ENCODE results near the gene ALLC.

Gene ALLC

GRCh38 chr2:3639653-3640052 is 18.3 kb upstream of the ALLC start:
- no peak for DNase-seq (ENCODE audit: low spot score)

GRCh38 chr2:3641181-3641580 is 16.8 kb upstream of the ALLC start:
- DNase-seq (ENCODE audit: low spot score) = no peak

- no peak for DNase-seq (ENCODE audit: low spot score)
Measured at GRCh38 chr2:3641841-3642421, 16.1 kb upstream of the ALLC start.

GRCh38 chr2:3642521-3643215 is 15.3 kb upstream of the ALLC start:
- DNase-seq (ENCODE audit: low spot score) = no peak

GRCh38 chr2:3643371-3644245 is 14.4 kb upstream of the ALLC start:
- no peak for DNase-seq (ENCODE audit: low spot score)

GRCh38 chr2:3644246-3644525 is 13.8 kb upstream of the ALLC start:
- DNase-seq (ENCODE audit: low spot score) = no peak

- no peak for DNase-seq (ENCODE audit: low spot score)
Measured at GRCh38 chr2:3644891-3645605, 13.0 kb upstream of the ALLC start.

GRCh38 chr2:3645745-3646389 is 12.1 kb upstream of the ALLC start:
- no peak for DNase-seq (ENCODE audit: low spot score)

GRCh38 chr2:3646446-3646845 is 11.6 kb upstream of the ALLC start:
- DNase-seq (ENCODE audit: low spot score) = no peak

- no peak for DNase-seq (ENCODE audit: low spot score)
Measured at GRCh38 chr2:3647246-3647645, 10.8 kb upstream of the ALLC start.

- DNase-seq (ENCODE audit: low spot score) = no peak
Measured at GRCh38 chr2:3647831-3648651, 10.0 kb upstream of the ALLC start.

- DNase-seq (ENCODE audit: low spot score) = no peak
Measured at GRCh38 chr2:3648652-3649177, 9.3 kb upstream of the ALLC start.

GRCh38 chr2:3649581-3649980 is 8.4 kb upstream of the ALLC start:
- DNase-seq (ENCODE audit: low spot score) = no peak

- no peak for DNase-seq (ENCODE audit: low spot score)
Measured at GRCh38 chr2:3650140-3650920, 7.7 kb upstream of the ALLC start.

- peak; percentile 58 for DNase-seq (ENCODE audit: low spot score)
Measured at GRCh38 chr2:3651691-3652648, 6.0 kb upstream of the ALLC start.

- no peak for DNase-seq (ENCODE audit: low spot score)
Measured at GRCh38 chr2:3652896-3653625, 4.9 kb upstream of the ALLC start.

GRCh38 chr2:3654011-3654410 is 4.0 kb upstream of the ALLC start:
- DNase-seq (ENCODE audit: low spot score) = no peak

GRCh38 chr2:3654531-3655225 is 3.3 kb upstream of the ALLC start:
- no peak for DNase-seq (ENCODE audit: low spot score)
